Vagina (tissue), 2 donors: ENCODE data around the gene CDH4. TPM values are rescaled to one million over a fixed set of nuclear protein-coding genes. Genes with fewer than 3 reads are reported as not detected.

ENCODE experiments used
- DNase-seq, 2 donors: peaks; one replicate each; pipeline ENCODE4 v3.0.0-alpha.2; 2017; ENCODE audit errors: extremely low spot score in 2 of 2
- H3K27ac ChIP-seq: fragments of 200-600 bp; sonication (generic); one replicate; pipeline ENCODE4 v1.5.1; 2019
- H3K27me3 ChIP-seq: fragments of 200-600 bp; sonication (generic); one replicate; pipeline ENCODE4 v1.5.1; 2019
- H3K36me3 ChIP-seq, 2 donors: fragments of 200-600 bp; sonication (generic); one replicate each; pipeline ENCODE4 v1.5.1; 2017 to 2019
- H3K4me1 ChIP-seq: fragments of 200-600 bp; sonication (generic); one replicate; pipeline ENCODE4 v1.5.1; 2019
- H3K4me3 ChIP-seq, 2 donors: fragments of 200-600 bp; sonication (generic); 1 replicate in 1 of 2; 2 replicates in 1 of 2; pipeline ENCODE4 v1.5.1; 2016 to 2019
- H3K9me3 ChIP-seq: fragments of 200-600 bp; sonication (generic); one replicate; pipeline ENCODE4 v1.5.1; 2019
- POLR2A ChIP-seq, 2 donors: fragments of 450-650 bp; IDR thresholded peaks; one replicate each; pipeline ENCODE4 v1.6.1; 2017; ENCODE audit warnings: antibody characterized with exemption in 2 of 2, mild to moderate bottlenecking in 2 of 2, moderate library complexity in 2 of 2
- POLR2AphosphoS5 ChIP-seq, 2 donors: sonication (generic); formaldehyde crosslinking; IDR thresholded peaks; one replicate each; pipeline ENCODE4 v1.9.0; 2017; ENCODE audit warnings: antibody characterized with exemption in 2 of 2, mild to moderate bottlenecking in 2 of 2, low read depth in 1 of 2; ENCODE audit not compliant: insufficient read depth in 1 of 2
- intact Hi-C: fragments of 100-400 bp; cut with DNase I; formaldehyde crosslinking; loops from one replicate; pipeline ENCODE4 v1.15.1; 2023
- total RNA-seq: library from RNA; depleted of rRNA; stranded (reverse); fragments of >200 nt; gene quantifications from one replicate; pipeline ENCODE4 v1.2.3, GENCODE V29; 2016
- TF ChIP-seq, protein P1 (sequence below), 3 experiments: fragments of 450-650 bp in 2 of 3; fragments of 200-600 bp in 1 of 3; sonication (generic) in 1 of 3; IDR thresholded peaks; one replicate each; pipeline ENCODE4 v1.5.1; 2017 to 2019; ENCODE audit warnings: antibody characterized with exemption in 3 of 3, mild to moderate bottlenecking in 2 of 3, moderate library complexity in 2 of 3

The CDH4 gene
- total RNA-seq, 1 donor from 2014 or later = 0.25 TPM

DNA sequence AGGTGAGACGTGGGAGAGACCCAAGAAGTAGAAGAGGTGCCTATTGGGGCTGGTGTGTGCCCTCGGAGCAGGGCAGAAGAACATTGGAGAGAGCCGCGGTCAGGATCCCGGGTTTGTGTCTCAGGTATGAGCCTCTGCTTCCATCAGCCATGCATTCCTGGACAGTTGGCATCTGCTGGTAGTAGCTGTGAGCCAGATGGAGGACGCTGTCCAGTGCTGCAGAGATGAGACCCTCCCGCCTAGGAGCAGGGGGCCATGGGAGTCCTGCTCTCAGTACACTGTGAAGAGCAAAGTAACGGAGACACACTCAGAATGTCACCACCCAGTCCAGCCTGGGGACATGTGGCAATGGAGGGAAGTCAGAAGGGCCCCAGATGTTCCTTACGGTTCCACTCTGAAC lies 108.2 kb downstream of the CDH4 start:
- H3K4me1 ChIP-seq = no peaks in the 10 kb centered on the region
- H3K9me3 ChIP-seq = no peaks in the 10 kb centered on the region
- H3K36me3 ChIP-seq = no peaks in the 10 kb centered on the region
- DNase-seq = no peak
- intact Hi-C loops = no loop called here
- TF ChIP-seq POLR2AphosphoS5 (IDR thresholded peaks at IDR 0.05; ENCODE audit: insufficient read depth in 1 of 2, low read depth in 1 of 2) = no peak
- TF ChIP-seq POLR2A (IDR thresholded peaks at IDR 0.05) = no peak
- TF ChIP-seq, protein P1, sequence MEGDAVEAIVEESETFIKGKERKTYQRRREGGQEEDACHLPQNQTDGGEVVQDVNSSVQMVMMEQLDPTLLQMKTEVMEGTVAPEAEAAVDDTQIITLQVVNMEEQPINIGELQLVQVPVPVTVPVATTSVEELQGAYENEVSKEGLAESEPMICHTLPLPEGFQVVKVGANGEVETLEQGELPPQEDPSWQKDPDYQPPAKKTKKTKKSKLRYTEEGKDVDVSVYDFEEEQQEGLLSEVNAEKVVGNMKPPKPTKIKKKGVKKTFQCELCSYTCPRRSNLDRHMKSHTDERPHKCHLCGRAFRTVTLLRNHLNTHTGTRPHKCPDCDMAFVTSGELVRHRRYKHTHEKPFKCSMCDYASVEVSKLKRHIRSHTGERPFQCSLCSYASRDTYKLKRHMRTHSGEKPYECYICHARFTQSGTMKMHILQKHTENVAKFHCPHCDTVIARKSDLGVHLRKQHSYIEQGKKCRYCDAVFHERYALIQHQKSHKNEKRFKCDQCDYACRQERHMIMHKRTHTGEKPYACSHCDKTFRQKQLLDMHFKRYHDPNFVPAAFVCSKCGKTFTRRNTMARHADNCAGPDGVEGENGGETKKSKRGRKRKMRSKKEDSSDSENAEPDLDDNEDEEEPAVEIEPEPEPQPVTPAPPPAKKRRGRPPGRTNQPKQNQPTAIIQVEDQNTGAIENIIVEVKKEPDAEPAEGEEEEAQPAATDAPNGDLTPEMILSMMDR (IDR thresholded peaks at IDR 0.05) = no peak
- no peaks in the 10 kb centered on the region for H3K27me3 ChIP-seq
- H3K4me3 ChIP-seq = no peak overlapping the region
- H3K27ac ChIP-seq = no peak overlapping the region

DNA sequence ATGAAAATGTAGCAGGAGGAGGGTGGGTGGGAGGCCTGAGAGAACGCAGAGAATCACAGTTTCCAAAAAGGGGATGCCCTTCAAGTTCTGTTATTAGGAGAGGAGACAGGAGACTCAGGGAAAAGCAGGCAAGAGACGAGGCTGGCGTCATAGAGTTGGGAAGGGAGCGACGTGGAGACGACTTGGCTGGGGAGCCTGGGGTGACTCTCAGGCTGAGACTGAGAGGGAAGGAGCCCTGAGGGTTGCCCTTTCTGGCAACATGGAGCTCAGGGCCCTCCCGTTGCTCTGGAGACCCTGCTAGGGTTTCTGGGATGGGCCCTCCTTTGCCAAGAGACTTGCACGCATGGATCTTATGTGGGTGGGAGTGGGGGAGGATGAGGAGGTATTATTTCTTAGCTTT lies 108.9 kb downstream of the CDH4 start:
- TF ChIP-seq, protein P1 (IDR thresholded peaks at IDR 0.05) = no peak
- TF ChIP-seq POLR2A (IDR thresholded peaks at IDR 0.05) (no peak), POLR2AphosphoS5 (IDR thresholded peaks at IDR 0.05; ENCODE audit: insufficient read depth in 1 of 2, low read depth in 1 of 2) (no peak)
- intact Hi-C loops = no loop called here
- Histone ChIP-seq H3K27ac (no peak overlapping the region), H3K4me3 (no peak overlapping the region), H3K9me3 (no peaks in the 10 kb centered on the region), H3K4me1 (no peaks in the 10 kb centered on the region), H3K27me3 (no peaks in the 10 kb centered on the region), H3K36me3 (no peaks in the 10 kb centered on the region)
- no peak for DNase-seq

DNA sequence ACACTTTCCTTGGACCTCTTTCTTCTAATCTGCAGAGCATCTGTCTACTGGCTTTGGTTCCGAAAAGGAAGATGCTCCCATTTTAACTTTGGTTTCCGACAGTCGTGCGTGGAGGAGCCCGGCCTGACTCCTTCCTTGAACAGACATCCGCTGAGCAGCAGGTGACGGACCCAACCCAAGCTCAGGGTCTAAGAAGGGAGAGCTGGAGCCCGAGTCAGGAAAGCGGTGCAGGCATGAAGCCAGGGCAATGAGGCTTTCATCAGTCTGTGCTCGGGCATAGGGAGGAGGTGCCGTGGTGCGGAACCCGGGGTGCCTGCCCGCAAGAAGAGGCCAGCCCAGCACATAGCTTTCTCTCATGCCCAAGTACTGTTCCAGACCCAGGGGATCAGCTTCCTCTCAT lies 109.4 kb downstream of the CDH4 start:
- no peaks in the 10 kb centered on the region for H3K9me3 ChIP-seq
- TF ChIP-seq, protein P1 (IDR thresholded peaks at IDR 0.05) = no peak
- TF ChIP-seq POLR2A (IDR thresholded peaks at IDR 0.05) (no peak), POLR2AphosphoS5 (IDR thresholded peaks at IDR 0.05; ENCODE audit: insufficient read depth in 1 of 2, low read depth in 1 of 2) (no peak)
- no peak overlapping the region for H3K4me3 ChIP-seq
- DNase-seq = no peak
- intact Hi-C loops = no loop called here
- H3K36me3 ChIP-seq = no peaks in the 10 kb centered on the region
- no peaks in the 10 kb centered on the region for H3K27me3 ChIP-seq
- H3K27ac ChIP-seq = no peak overlapping the region
- H3K4me1 ChIP-seq = no peaks in the 10 kb centered on the region

DNA sequence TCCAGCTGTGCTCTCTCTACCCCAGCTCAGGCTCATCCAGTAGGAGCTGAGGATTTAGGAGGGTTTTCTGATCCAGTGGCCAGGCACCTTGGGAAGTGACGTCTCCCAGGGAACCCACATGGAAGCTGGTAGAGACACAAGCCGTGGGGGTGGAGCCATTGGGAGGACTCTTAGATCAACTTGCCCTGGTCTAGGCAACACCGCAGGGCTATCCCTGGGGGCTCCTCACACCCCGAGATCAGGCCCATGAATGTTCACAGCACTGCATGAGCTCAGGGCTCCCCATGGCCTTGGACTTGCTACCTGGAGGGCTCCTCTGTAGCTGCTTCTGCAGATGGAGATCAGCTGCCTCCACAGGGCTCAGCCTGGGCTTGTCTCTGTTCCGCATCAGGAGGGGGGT lies 112.1 kb downstream of the CDH4 start:
- intact Hi-C loops = no loop called here
- TF ChIP-seq POLR2AphosphoS5 (IDR thresholded peaks at IDR 0.05; ENCODE audit: insufficient read depth in 1 of 2, low read depth in 1 of 2) = no peak
- TF ChIP-seq POLR2A (IDR thresholded peaks at IDR 0.05) = no peak
- TF ChIP-seq, protein P1 (IDR thresholded peaks at IDR 0.05) = no peak
- no peak for DNase-seq

DNA sequence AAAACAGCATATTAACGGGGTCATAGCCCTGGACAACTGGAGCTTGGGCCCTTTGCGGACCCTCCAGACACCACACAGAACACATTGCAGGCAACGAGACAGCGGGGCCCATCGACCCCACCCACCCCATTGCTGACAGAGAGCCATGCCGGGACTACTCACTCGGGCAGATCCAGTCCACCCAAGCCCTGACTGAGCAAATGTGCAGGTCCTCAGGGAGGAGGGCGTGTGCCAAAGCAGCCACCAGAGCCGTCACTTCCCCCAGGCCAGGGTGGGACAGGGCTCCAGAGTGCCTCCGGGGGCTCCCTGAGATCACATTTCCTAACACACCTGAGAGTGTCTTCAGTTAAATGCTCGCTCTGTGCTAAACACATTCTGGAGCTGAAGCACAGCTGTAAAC lies 114.9 kb downstream of the CDH4 start:
- no peaks in the 10 kb centered on the region for H3K27me3 ChIP-seq
- H3K9me3 ChIP-seq = no peaks in the 10 kb centered on the region
- H3K36me3 ChIP-seq = no peaks in the 10 kb centered on the region
- DNase-seq = no peak
- no peak overlapping the region for H3K4me3 ChIP-seq
- H3K4me1 ChIP-seq = no peaks in the 10 kb centered on the region
- intact Hi-C loops = no loop called here
- H3K27ac ChIP-seq = no peak overlapping the region
- TF ChIP-seq POLR2AphosphoS5 (IDR thresholded peaks at IDR 0.05; ENCODE audit: insufficient read depth in 1 of 2, low read depth in 1 of 2) (no peak), POLR2A (IDR thresholded peaks at IDR 0.05) (no peak)
- TF ChIP-seq, protein P1 (IDR thresholded peaks at IDR 0.05) = no peak

More for the DNA sequence above, 112.1 kb downstream of the CDH4 start:
- H3K4me1 ChIP-seq = no peaks in the 10 kb centered on the region
- no peaks in the 10 kb centered on the region for H3K27me3 ChIP-seq
- no peak overlapping the region for H3K4me3 ChIP-seq
- no peaks in the 10 kb centered on the region for H3K9me3 ChIP-seq
- no peak overlapping the region for H3K27ac ChIP-seq
- no peaks in the 10 kb centered on the region for H3K36me3 ChIP-seq
